Astrocyte (in vitro differentiated cells and primary cell): Measurements from ENCODE around the gene TEAD4. TPM values are rescaled to one million over a fixed set of nuclear protein-coding genes. Genes with fewer than 3 reads are reported as not detected.
A peak's percentile ranks its signal among the peaks of the same experiment; 100 is the strongest.

Source experiments
- DNase-seq: peaks from one replicate; pipeline ENCODE4 v3.0.0-alpha.2; 2010; ENCODE audit warnings: low read depth
- FAIRE-seq: peaks from 2 replicates; lab custom pipeline; 2011; peaks lifted over from hg19 to GRCh38; lab: Jason Lieb, UNC
- H2AFZ ChIP-seq: 2 replicates; pipeline ENCODE4 v1.6.0; 2012; ENCODE audit warnings: low read depth, low read length, inconsistent platforms
- H3K27ac ChIP-seq: 2 replicates; pipeline ENCODE4 v1.5.1; 2011; ENCODE audit warnings: low read depth, low read length, inconsistent platforms
- H3K27me3 ChIP-seq: 2 replicates; pipeline ENCODE4 v1.6.0; 2011; ENCODE audit warnings: low read length, inconsistent platforms; ENCODE audit not compliant: insufficient read depth
- H3K36me3 ChIP-seq: 2 replicates; pipeline ENCODE4 v1.5.1; 2011; ENCODE audit warnings: low read length, inconsistent platforms; ENCODE audit not compliant: insufficient read depth
- H3K4me1 ChIP-seq: 2 replicates; pipeline ENCODE4 v1.5.1; 2011; ENCODE audit warnings: low read length, inconsistent platforms; ENCODE audit not compliant: insufficient read depth
- H3K4me2 ChIP-seq: 2 replicates; pipeline ENCODE4 v1.6.0; 2012; ENCODE audit warnings: low read length, inconsistent platforms
- H3K4me3 ChIP-seq: 2 replicates; pipeline ENCODE4 v1.5.1; 2011; ENCODE audit warnings: low read depth, mild to moderate bottlenecking, low read length, inconsistent platforms; ENCODE audit not compliant: insufficient read depth
- H3K79me2 ChIP-seq: 2 replicates; pipeline ENCODE4 v1.6.0; 2012; ENCODE audit warnings: mild to moderate bottlenecking, low read length, inconsistent platforms; ENCODE audit not compliant: insufficient read depth
- H3K9ac ChIP-seq: 2 replicates; pipeline ENCODE4 v1.6.0; 2012; ENCODE audit warnings: mild to moderate bottlenecking, low read length, inconsistent platforms
- H3K9me3 ChIP-seq: 2 replicates; pipeline ENCODE4 v1.5.1; 2012; ENCODE audit warnings: low read depth, mild to moderate bottlenecking, low read length, inconsistent platforms; ENCODE audit not compliant: insufficient read depth
- H4K20me1 ChIP-seq: 2 replicates; pipeline ENCODE4 v1.6.0; 2012; ENCODE audit warnings: low read length, inconsistent platforms; ENCODE audit not compliant: insufficient read depth
- H3K27ac Mint-ChIP-seq: one replicate; pipeline ENCODE4 v1.8.0; 2021; ENCODE audit warnings: mild to moderate bottlenecking, mixed read lengths; ENCODE audit not compliant: unreplicated experiment
- H3K27me3 Mint-ChIP-seq: one replicate; pipeline ENCODE4 v1.8.0; 2021; ENCODE audit warnings: low read depth, mixed read lengths; ENCODE audit not compliant: unreplicated experiment
- H3K36me3 Mint-ChIP-seq: one replicate; pipeline ENCODE4 v1.8.0; 2021; ENCODE audit warnings: low read depth, mixed read lengths; ENCODE audit not compliant: unreplicated experiment
- H3K4me1 Mint-ChIP-seq: one replicate; pipeline ENCODE4 v1.8.0; 2021; ENCODE audit warnings: low read depth, mixed read lengths; ENCODE audit not compliant: unreplicated experiment
- H3K4me3 Mint-ChIP-seq: one replicate; pipeline ENCODE4 v1.8.0; 2021; ENCODE audit warnings: mild to moderate bottlenecking, moderate library complexity, mixed read lengths; ENCODE audit not compliant: unreplicated experiment
- H3K9me3 Mint-ChIP-seq: one replicate; pipeline ENCODE4 v1.8.0; 2021; ENCODE audit warnings: mild to moderate bottlenecking, mixed read lengths; ENCODE audit not compliant: unreplicated experiment
- CTCF ChIP-seq: IDR thresholded peaks from 2 replicates; pipeline ENCODE4 v1.5.1; 2011; ENCODE audit warnings: low read depth, mild to moderate bottlenecking, inconsistent platforms, low read length, moderate library complexity; ENCODE audit not compliant: insufficient read depth
- EZH2 ChIP-seq: IDR thresholded peaks from 2 replicates; pipeline ENCODE4 v1.6.1; 2012; ENCODE audit warnings: mild to moderate bottlenecking, low read length, inconsistent platforms; ENCODE audit not compliant: insufficient read depth
- total RNA-seq: library from RNA; stranded (reverse); gene quantifications from 2 replicates; pipeline ENCODE4 v1.2.1, GENCODE V29; 2021

Gene TEAD4
- total RNA-seq, 1 donor from 2014 or later: 19.1 TPM

- FAIRE-seq (no peak), DNase-seq (no peak)
- peak overlapping the region; percentile 26 for H3K27ac Mint-ChIP-seq
- Histone ChIP-seq H4K20me1 (peaks cover 41% of the 10 kb centered on the region), H2AFZ (no peak overlapping the region), H3K36me3 (no peaks in the 10 kb centered on the region), H3K4me2 (no peak overlapping the region), H3K27me3 (no peaks in the 10 kb centered on the region), H3K27ac (no peak overlapping the region), H3K4me1 (peaks cover 5% of the 10 kb centered on the region), H3K4me3 (no peak overlapping the region), H3K9me3 (no peaks in the 10 kb centered on the region), H3K79me2 (peaks cover 29% of the 10 kb centered on the region), H3K9ac (no peak overlapping the region)
- TF ChIP-seq CTCF (no peak), EZH2 (no peak)
- H3K9me3 Mint-ChIP-seq: no peaks in the 10 kb centered on the region
- H3K36me3 Mint-ChIP-seq: peaks cover 21% of the 10 kb centered on the region
- H3K4me1 Mint-ChIP-seq: peaks cover 16% of the 10 kb centered on the region
- no peak overlapping the region for H3K4me3 Mint-ChIP-seq
- peaks cover 2% of the 10 kb centered on the region for H3K27me3 Mint-ChIP-seq
Measured at GRCh38 chr12:3087758-3088650, 128.8 kb downstream of the TEAD4 start.

GRCh38 chr12:3089588-3089987 lies 130.4 kb downstream of the TEAD4 start:
- H3K4me1 ChIP-seq: no peaks in the 10 kb centered on the region
- H2AFZ ChIP-seq: no peak overlapping the region
- Mint-ChIP-seq H3K36me3 (peaks cover 23% of the 10 kb centered on the region), H3K4me1 (peaks cover 12% of the 10 kb centered on the region), H3K9me3 (no peaks in the 10 kb centered on the region), H3K27me3 (peaks cover 2% of the 10 kb centered on the region), H3K27ac (no peak overlapping the region), H3K4me3 (no peak overlapping the region)
- no peak for TF ChIP-seq CTCF
- TF ChIP-seq EZH2: no peak
- no peak overlapping the region for H3K4me2 ChIP-seq
- H3K27ac ChIP-seq: no peak overlapping the region
- H3K27me3 ChIP-seq: no peaks in the 10 kb centered on the region
- FAIRE-seq (no peak), DNase-seq (no peak)
- no peak overlapping the region for H3K9ac ChIP-seq
- H3K9me3 ChIP-seq: no peaks in the 10 kb centered on the region
- no peaks in the 10 kb centered on the region for H3K36me3 ChIP-seq
- peaks cover 43% of the 10 kb centered on the region for H4K20me1 ChIP-seq
- H3K79me2 ChIP-seq: peaks cover 27% of the 10 kb centered on the region
- no peak overlapping the region for H3K4me3 ChIP-seq

Other genes starting within 250 kb of the TEAD4 start
- gene FKBP4, start 164.4 kb upstream of the TEAD4 start, total RNA-seq: 63.2 and 68.7 TPM in 2 replicates
- 20.1 and 20.2 TPM in 2 replicates for gene ITFG2, start 146.7 kb upstream of the TEAD4 start, total RNA-seq
- not detected in 2 replicates for gene NRIP2, start 124.4 kb upstream of the TEAD4 start, total RNA-seq
- gene TEX52, start 102.4 kb upstream of the TEAD4 start, total RNA-seq: not detected in 2 replicates
- gene FOXM1, start 82.2 kb upstream of the TEAD4 start, total RNA-seq: 3.9 and 7.1 TPM in 2 replicates
- 15.0 and 15.6 TPM in 2 replicates for gene RHNO1, start 82.2 kb upstream of the TEAD4 start, total RNA-seq
- gene TULP3, start 68.5 kb upstream of the TEAD4 start, total RNA-seq: 23.6 and 26.4 TPM in 2 replicates
- gene TSPAN9, start 118.0 kb downstream of the TEAD4 start, total RNA-seq: 39.8 and 40.9 TPM in 2 replicates